T-cell (primary cell): ENCODE results near the gene SMG5. TPM values are rescaled to one million over a fixed set of nuclear protein-coding genes. Genes with fewer than 3 reads are reported as not detected.
A peak's percentile ranks its signal among the peaks of the same experiment; 100 is the strongest.
"Not testable (repeated sequence)": the region's sequence is repeated elsewhere in the genome, so short reads cannot be mapped to it uniquely, and the experiment has no call there.

ENCODE experiments used
- ATAC-seq, 4 experiments: fragments of 200-7000 bp in 3 of 4; fragments of 150-1000 bp in 1 of 4; cut with Tn5 transposase; replicated peaks in 1 of 4; 1 replicate in 3 of 4; 2 replicates in 1 of 4; pipeline ENCODE4 v1.10.0; 2021; ENCODE audit warnings: moderate library complexity in 3 of 4, mild to moderate bottlenecking in 2 of 4, moderate number of reproducible peaks in 1 of 4
- CTCF ChIA-PET, 2 donors: fragments of 300-600 bp; sonication (Branson Sonifier 250); formaldehyde crosslinking; loops; one replicate each; lab custom pipeline; 2022; ENCODE audit warnings: antibody characterized with exemption in 2 of 2; lab: Charles Lee
- POLR2A ChIA-PET, 2 donors: fragments of 300-600 bp; sonication (Branson Sonifier 250); formaldehyde crosslinking; loops; one replicate each; lab custom pipeline; 2022; ENCODE audit warnings: antibody characterized with exemption in 2 of 2; lab: Charles Lee
- DNase-seq, 35 experiments: peaks; one replicate each; pipeline versions ENCODE4 v3.0.0 to v3.0.0-alpha.2; 2013 to 2023
- H3K27ac ChIP-seq: one replicate; pipeline ENCODE4 v1.5.1; 2013; ENCODE audit warnings: low read length
- H3K27me3 ChIP-seq, 2 experiments: replicated peaks in 1 of 2; 1 replicate in 1 of 2; 2 replicates in 1 of 2; pipeline versions ENCODE4 v1.6.1 to v1.7.0; 2013; ENCODE audit warnings: low read length in 1 of 2, mixed read lengths in 1 of 2; ENCODE audit not compliant: control insufficient read depth in 2 of 2, insufficient read depth in 2 of 2; ENCODE audit errors: extremely low read depth in 1 of 2
- H3K36me3 ChIP-seq, 2 donors: 1 replicate in 1 of 2; 2 replicates in 1 of 2; pipeline versions ENCODE4 v1.6.1 to v1.7.0; 2013; ENCODE audit warnings: low read length in 1 of 2; ENCODE audit not compliant: control insufficient read depth in 2 of 2, insufficient read depth in 1 of 2; ENCODE audit errors: extremely low read depth in 1 of 2
- H3K4me1 ChIP-seq, 2 experiments: 1 replicate in 1 of 2; 2 replicates in 1 of 2; pipeline versions ENCODE4 v1.6.1 to v1.7.0; 2013; ENCODE audit warnings: low read length in 2 of 2, mixed read lengths in 1 of 2; ENCODE audit not compliant: insufficient read depth in 2 of 2, control insufficient read depth in 1 of 2; ENCODE audit errors: extremely low read depth in 1 of 2
- H3K4me3 ChIP-seq, 2 donors: 1 replicate in 1 of 2; 2 replicates in 1 of 2; pipeline versions ENCODE4 v1.5.1 to v1.7.0; 2013; ENCODE audit warnings: mild to moderate bottlenecking in 2 of 2, low read length in 1 of 2, moderate library complexity in 1 of 2; ENCODE audit not compliant: control insufficient read depth in 1 of 2; ENCODE audit errors: extremely low read depth in 1 of 2
- H3K9me3 ChIP-seq: 2 replicates; pipeline ENCODE4 v1.7.0; 2013
- H3K27ac Mint-ChIP-seq, 2 donors: one replicate each; pipeline ENCODE4 v1.8.0; 2020 to 2021; ENCODE audit warnings: mild to moderate bottlenecking in 2 of 2, mixed read lengths in 2 of 2
- H3K27me3 Mint-ChIP-seq, 2 donors: one replicate each; pipeline ENCODE4 v1.8.0; 2021 to 2022; ENCODE audit warnings: mixed read lengths in 2 of 2
- H3K36me3 Mint-ChIP-seq: one replicate; pipeline ENCODE4 v1.8.0; 2021; ENCODE audit warnings: mixed read lengths
- H3K4me1 Mint-ChIP-seq, 3 donors: one replicate each; pipeline ENCODE4 v1.8.0; 2020 to 2022; ENCODE audit warnings: mixed read lengths in 3 of 3, mild to moderate bottlenecking in 1 of 3
- H3K4me3 Mint-ChIP-seq, 3 donors: one replicate each; pipeline ENCODE4 v1.8.0; 2020 to 2022; ENCODE audit warnings: mild to moderate bottlenecking in 3 of 3, mixed read lengths in 3 of 3, moderate library complexity in 3 of 3
- H3K9me3 Mint-ChIP-seq, 3 donors: one replicate each; pipeline ENCODE4 v1.8.0; 2020 to 2022; ENCODE audit warnings: mixed read lengths in 3 of 3
- WGBS: methylation state at CpG from one replicate; pipeline ENCODE4 v1.1.5; 2013; ENCODE audit warnings: missing lambda C conversion rate; ENCODE audit not compliant: insufficient coverage; 5-methylcytosine and 5-hydroxymethylcytosine counted together
- total RNA-seq, 35 experiments: library from RNA in 6 of 35; stranded (reverse) in 6 of 35; fragments of 120-200 nt in 1 of 35; gene quantifications; one replicate each; pipeline versions ENCODE4 v1.2.1 to v1.2.4 and lab custom pipeline; 2013 to 2026

SMG5 gene
- total RNA-seq = 10 to 100 TPM; 60.5 to 84.2 (median 81.3) TPM
- 40.7 TPM for total RNA-seq (2013)
- 102 to 289 (median 167) reads per million in 29 experiments for total RNA-seq (lab: John Stamatoyannopoulos, UW)

- POLR2A ChIA-PET = interaction anchor here (0.6 to 1.0 kb wide), 5 partner anchors 10 to 138 kb away, joined by 3 to 6 read pairs (median 3); partner anchors contain the start of genes PMF1 (in 2 of the 2) and SLC25A44 (in 1 of the 2)
- CTCF ChIA-PET = interaction anchor here (0.5 to 2.0 kb wide), 10 partner anchors 13 to 1518 kb away, joined by 3 to 9 read pairs (median 4); partner anchors contain the start of genes GLMP (in 1 of the 2), MRPL24 (in 1 of the 2) and SLC25A44 (in 1 of the 2)
- 0% methylated on average over 35 of the region's 50 CpGs for WGBS
- DNase-seq (peak; percentile 89 to 98 (median 95)), ATAC-seq (peak; percentile 94 to 96 (median 94))
- Histone ChIP-seq H3K27ac (peak within 1 kb of the TSS; percentile 74), H3K36me3 (peaks cover 13 to 15% of the 10 kb centered on the region in 2 donors), H3K4me1 (peaks cover 12 to 27% of the 10 kb centered on the region in 2 experiments), H3K4me3 (peak within 1 kb of the TSS; percentile 57 to 94), H3K27me3 (no peaks in the 10 kb centered on the region), H3K9me3 (no peaks in the 10 kb centered on the region)
- H3K27ac Mint-ChIP-seq = peak within 1 kb of the TSS; percentile 95
- peak within 1 kb of the TSS; percentile 89 to 97 (median 97) for H3K4me3 Mint-ChIP-seq
- H3K36me3 Mint-ChIP-seq = peaks cover 10% of the 10 kb centered on the region
- peaks cover 39 to 44% (median 42%) of the 10 kb centered on the region in 3 donors for H3K4me1 Mint-ChIP-seq
- H3K27me3 Mint-ChIP-seq = no peaks in the 10 kb centered on the region
- H3K9me3 Mint-ChIP-seq = no peaks in the 10 kb centered on the region
These were observed at the start of gene SMG5 for GRCh38 chr1:156282479-156283222. Gene SMG5 (minus strand): TSS chr1:156282825. CDS start chr1:156282680, 145 bp downstream.

GRCh38 chr1:156323179-156323578 is 40.6 kb upstream of the SMG5 start:
- ATAC-seq, H3K4me3 Mint-ChIP-seq, H3K27me3 ChIP-seq, H3K4me3 ChIP-seq, DNase-seq, H3K9me3 ChIP-seq, H3K27me3 Mint-ChIP-seq, H3K4me1 ChIP-seq, CTCF ChIA-PET, POLR2A ChIA-PET, H3K4me1 Mint-ChIP-seq, H3K9me3 Mint-ChIP-seq, H3K27ac Mint-ChIP-seq, H3K27ac ChIP-seq: not testable (repeated sequence)
- peaks cover 11 to 64% of the 10 kb centered on the region in 2 donors for H3K36me3 ChIP-seq
- H3K36me3 Mint-ChIP-seq = peaks cover 27% of the 10 kb centered on the region
- WGBS = no CpG with 5 or more reads among the region's 9 CpGs

- no peak for DNase-seq
- ChIA-PET POLR2A (no interaction called here), CTCF (interaction anchor here in 1 of 2 donors (0.6 kb wide), 1 partner anchor 12 kb away, joined by 3 read pairs; no protein-coding TSS in a partner anchor)
- no peaks in the 10 kb centered on the region for H3K4me1 Mint-ChIP-seq
- 78% methylated on average over 1 of the region's 3 CpGs for WGBS
- ATAC-seq = no peak
- no peak overlapping the region for H3K27ac Mint-ChIP-seq
- H3K27ac ChIP-seq = no peak overlapping the region
- no peaks in the 10 kb centered on the region for H3K9me3 ChIP-seq
- peaks cover 44% of the 10 kb centered on the region for H3K36me3 Mint-ChIP-seq
- H3K36me3 ChIP-seq = peaks cover 16 to 84% of the 10 kb centered on the region in 2 donors
- no peaks in the 10 kb centered on the region for H3K27me3 ChIP-seq
- H3K4me1 ChIP-seq = no peaks in the 10 kb centered on the region
- no peaks in the 10 kb centered on the region for H3K9me3 Mint-ChIP-seq
- no peak overlapping the region for H3K4me3 ChIP-seq
- no peaks in the 10 kb centered on the region for H3K27me3 Mint-ChIP-seq
- H3K4me3 Mint-ChIP-seq = no peak overlapping the region
These were observed 37.9 kb upstream of the SMG5 start for GRCh38 chr1:156320560-156320959.

- Histone ChIP-seq H3K27ac (no peak overlapping the region), H3K27me3 (no peaks in the 10 kb centered on the region), H3K9me3 (no peaks in the 10 kb centered on the region), H3K4me1 (no peaks in the 10 kb centered on the region), H3K36me3 (peaks cover 20 to 85% of the 10 kb centered on the region in 2 donors), H3K4me3 (no peak overlapping the region)
- H3K4me3 Mint-ChIP-seq = no peak overlapping the region
- H3K4me1 Mint-ChIP-seq = no peaks in the 10 kb centered on the region
- ATAC-seq = no peak
- peak in 9 of 35 experiments; percentile 10 to 48 (median 13) for DNase-seq
- WGBS = no CpG with 5 or more reads among the region's 1 CpG
- peaks cover 40% of the 10 kb centered on the region for H3K36me3 Mint-ChIP-seq
- no peaks in the 10 kb centered on the region for H3K27me3 Mint-ChIP-seq
- H3K9me3 Mint-ChIP-seq = no peaks in the 10 kb centered on the region
- CTCF ChIA-PET = interaction anchor here (0.6 to 1.1 kb wide), 8 partner anchors 10 to 225 kb away, joined by 3 to 6 read pairs (median 3); partner anchors contain the start of gene GLMP (in 1 of the 2)
- H3K27ac Mint-ChIP-seq = no peak overlapping the region
- POLR2A ChIA-PET = interaction anchor here in 1 of 2 donors (0.7 kb wide), 1 partner anchor 14 kb away, joined by 3 read pairs; no protein-coding TSS in a partner anchor
These were observed 37.0 kb upstream of the SMG5 start for GRCh38 chr1:156319664-156320063.

GRCh38 chr1:156316909-156317308 is 34.3 kb upstream of the SMG5 start:
- Histone ChIP-seq H3K27ac (no peak overlapping the region), H3K9me3 (no peaks in the 10 kb centered on the region), H3K27me3 (no peaks in the 10 kb centered on the region), H3K4me3 (no peak overlapping the region), H3K36me3 (peaks cover 17 to 84% of the 10 kb centered on the region in 2 donors), H3K4me1 (no peaks in the 10 kb centered on the region)
- no peak for DNase-seq
- 97% methylated on average over 5 of the region's 7 CpGs for WGBS
- Mint-ChIP-seq H3K9me3 (no peaks in the 10 kb centered on the region), H3K4me1 (no peaks in the 10 kb centered on the region), H3K36me3 (peaks cover 43% of the 10 kb centered on the region), H3K4me3 (no peak overlapping the region), H3K27ac (no peak overlapping the region), H3K27me3 (no peaks in the 10 kb centered on the region)
- ATAC-seq = no peak
- ChIA-PET CTCF (no interaction called here), POLR2A (no interaction called here)

- ATAC-seq = no peak
- ChIA-PET CTCF (no interaction called here), POLR2A (no interaction called here)
- peaks cover 37% of the 10 kb centered on the region for H3K36me3 Mint-ChIP-seq
- H3K27me3 ChIP-seq = no peaks in the 10 kb centered on the region
- H3K27ac ChIP-seq = no peak overlapping the region
- H3K27me3 Mint-ChIP-seq = no peaks in the 10 kb centered on the region
- H3K4me3 ChIP-seq = no peak overlapping the region
- WGBS = 90% methylated on average over 5 of the region's 6 CpGs
- no peaks in the 10 kb centered on the region for H3K9me3 Mint-ChIP-seq
- no peak for DNase-seq
- no peak overlapping the region for H3K27ac Mint-ChIP-seq
- peaks cover 7 to 72% of the 10 kb centered on the region in 2 donors for H3K36me3 ChIP-seq
- H3K4me1 Mint-ChIP-seq = no peaks in the 10 kb centered on the region
- no peaks in the 10 kb centered on the region for H3K9me3 ChIP-seq
- no peak overlapping the region for H3K4me3 Mint-ChIP-seq
- no peaks in the 10 kb centered on the region for H3K4me1 ChIP-seq
These were observed 28.3 kb upstream of the SMG5 start for GRCh38 chr1:156310962-156311361.
